Muscle layer of duodenum (tissue), 2 donors: Measurements from ENCODE around the gene PTPRN2.

Experiments used
- H3K27ac ChIP-seq: one replicate; pipeline ENCODE4 v1.7.0; 2013; ENCODE audit warnings: mild to moderate bottlenecking, low read length
- H3K27me3 ChIP-seq: one replicate; pipeline ENCODE4 v1.7.0; 2013; ENCODE audit warnings: low read depth, mild to moderate bottlenecking, control low read depth, low read length
- H3K36me3 ChIP-seq, 2 donors: one replicate each; pipeline ENCODE4 v1.7.0; 2013; ENCODE audit warnings: low read length in 2 of 2, control low read depth in 1 of 2, mild to moderate bottlenecking in 1 of 2; ENCODE audit not compliant: insufficient read depth in 2 of 2, control insufficient read depth in 1 of 2
- H3K4me1 ChIP-seq, 2 donors: one replicate each; pipeline ENCODE4 v1.7.0; 2013; ENCODE audit warnings: low read length in 2 of 2, mild to moderate bottlenecking in 2 of 2, control low read depth in 1 of 2, moderate library complexity in 1 of 2; ENCODE audit not compliant: insufficient read depth in 2 of 2, control insufficient read depth in 1 of 2
- H3K4me3 ChIP-seq, 2 donors: one replicate each; pipeline ENCODE4 v1.7.0; 2013; ENCODE audit warnings: low read length in 2 of 2, low read depth in 1 of 2, mild to moderate bottlenecking in 1 of 2
- H3K9me3 ChIP-seq, 2 donors: one replicate each; pipeline ENCODE4 v1.7.0; 2013; ENCODE audit warnings: low read length in 2 of 2, control low read depth in 1 of 2, mild to moderate bottlenecking in 1 of 2; ENCODE audit not compliant: control insufficient read depth in 1 of 2
- donor health status: healthy.

The PTPRN2 gene

DNA sequence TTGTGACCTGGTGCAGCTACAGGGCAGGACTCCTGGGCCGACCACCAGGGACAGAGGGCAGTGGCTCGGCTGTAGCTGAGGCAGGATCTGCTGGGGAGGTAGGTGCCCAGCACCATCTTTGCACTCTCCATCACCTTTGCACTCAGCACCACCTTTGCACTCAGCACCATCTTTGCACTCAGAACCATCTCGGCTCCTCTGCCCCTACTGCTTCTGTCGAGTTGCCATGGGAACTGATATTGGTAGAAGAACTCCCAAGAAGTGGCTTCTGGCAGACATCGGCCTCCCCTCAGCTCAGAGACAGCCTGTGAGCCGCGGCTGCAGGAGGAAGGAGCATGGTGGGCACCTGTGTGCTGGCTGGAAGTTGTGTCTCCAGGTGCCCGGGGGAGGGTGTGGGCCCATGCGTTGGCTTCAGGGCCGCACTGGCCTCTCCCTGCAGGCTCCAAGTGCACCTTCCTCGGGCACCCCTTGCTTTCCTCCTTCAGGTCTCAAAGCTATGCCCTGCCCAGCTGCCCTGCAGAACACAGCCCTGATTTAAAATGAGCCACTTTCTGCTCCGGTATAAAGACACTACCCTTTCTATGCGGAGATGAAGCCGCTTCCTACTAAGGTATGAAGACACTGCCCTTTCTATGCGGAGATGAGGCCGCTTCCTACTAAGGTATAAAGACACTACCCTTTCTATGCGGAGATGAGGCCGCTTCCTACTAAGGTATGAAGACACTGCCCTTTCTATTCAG, 514.5 kb downstream of the PTPRN2 start:
- Histone ChIP-seq H3K36me3 (no peaks in the 10 kb centered on the region), H3K4me3 (no peak overlapping the region), H3K27ac (no peak overlapping the region), H3K4me1 (no peaks in the 10 kb centered on the region), H3K9me3 (no peaks in the 10 kb centered on the region), H3K27me3 (no peaks in the 10 kb centered on the region)

DNA sequence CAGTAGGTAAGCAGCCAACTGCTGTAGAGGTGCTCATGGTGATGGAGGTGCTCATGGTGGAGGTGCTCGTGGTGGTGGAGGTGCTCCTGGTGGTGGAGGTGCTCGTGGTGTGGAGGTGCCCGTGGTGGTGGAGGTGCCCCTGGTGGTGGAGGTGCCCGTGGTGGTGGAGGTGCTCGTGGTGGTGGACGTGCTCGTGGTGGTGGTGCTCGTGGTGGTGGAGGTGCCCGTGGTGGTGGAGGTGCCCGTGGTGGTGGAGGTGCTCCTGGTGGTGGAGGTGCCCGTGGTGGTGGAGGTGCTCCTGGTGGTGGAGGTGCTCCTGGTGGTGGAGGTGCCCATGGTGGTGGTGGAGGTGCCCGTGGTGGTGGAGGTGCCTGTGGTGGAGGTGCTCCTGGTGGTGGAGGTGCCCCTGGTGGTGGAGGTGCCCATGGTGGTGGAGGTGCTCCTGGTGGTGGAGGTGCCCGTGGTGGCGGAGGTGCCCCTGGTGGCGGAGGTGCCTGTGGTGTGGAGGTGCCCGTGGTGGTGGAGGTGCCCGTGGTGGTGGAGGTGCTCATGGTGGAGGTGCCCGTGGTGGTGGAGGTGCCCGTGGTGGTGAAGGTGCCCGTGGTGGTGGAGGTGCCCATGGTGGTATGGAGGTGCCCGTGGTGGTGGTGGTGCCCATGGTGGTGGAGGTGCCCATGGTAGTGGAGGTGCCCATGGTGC, 517.3 kb downstream of the PTPRN2 start:
- Histone ChIP-seq H3K4me3 (no peak overlapping the region), H3K4me1 (no peaks in the 10 kb centered on the region), H3K27me3 (no peaks in the 10 kb centered on the region), H3K36me3 (no peaks in the 10 kb centered on the region), H3K27ac (no peak overlapping the region), H3K9me3 (no peaks in the 10 kb centered on the region)

DNA sequence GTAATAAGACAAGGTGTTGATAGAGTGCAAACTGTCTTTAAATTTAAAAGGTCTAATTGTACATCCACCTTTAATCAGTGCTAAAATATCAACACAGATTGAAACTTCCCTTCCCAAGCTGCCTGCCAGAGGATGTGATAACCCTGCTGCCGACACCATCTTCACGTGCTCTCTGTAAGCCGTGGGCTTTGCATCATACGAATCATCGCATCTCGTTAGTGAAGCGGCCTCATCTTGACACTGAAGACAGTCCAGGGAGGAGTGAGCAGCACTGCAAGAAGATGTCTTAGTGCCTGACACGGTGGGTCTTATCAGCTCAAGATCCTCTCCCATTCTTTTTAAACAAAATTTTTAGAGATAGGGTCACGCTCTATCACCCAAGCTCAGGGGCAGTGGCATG, 518.8 kb downstream of the PTPRN2 start:
- Histone ChIP-seq H3K27me3 (no peaks in the 10 kb centered on the region), H3K9me3 (no peaks in the 10 kb centered on the region), H3K4me1 (no peaks in the 10 kb centered on the region), H3K4me3 (no peak overlapping the region), H3K27ac (no peak overlapping the region), H3K36me3 (no peaks in the 10 kb centered on the region)

DNA sequence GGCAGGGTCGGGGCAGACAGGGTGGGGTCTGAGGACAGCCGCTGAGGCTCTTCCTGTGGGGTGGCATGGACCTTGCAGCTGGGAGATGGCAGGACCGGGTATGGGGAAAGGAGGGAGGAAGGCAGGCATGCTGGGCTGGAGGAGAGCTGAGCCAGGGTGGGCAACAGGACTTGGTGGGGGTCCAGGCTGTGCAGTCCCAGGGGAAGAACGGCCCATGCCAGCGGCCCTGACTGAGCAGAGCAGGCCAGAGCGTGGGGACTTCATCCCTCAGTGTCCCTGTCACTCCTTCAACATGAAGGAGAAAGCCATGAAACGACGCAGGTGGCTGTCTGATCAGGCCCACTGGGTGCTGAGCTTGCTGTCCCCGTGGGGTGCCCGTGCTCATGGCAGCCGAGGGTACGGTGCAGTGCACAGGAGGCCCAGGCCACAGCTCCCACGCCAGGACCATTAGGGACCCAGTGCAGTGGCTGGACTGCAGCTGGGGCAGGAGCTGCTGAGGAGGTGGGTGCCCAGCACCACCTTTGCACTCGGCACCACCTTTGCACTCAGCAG, 519.6 kb downstream of the PTPRN2 start:
- no peak overlapping the region for H3K27ac ChIP-seq
- H3K4me1 ChIP-seq = no peaks in the 10 kb centered on the region
- H3K4me3 ChIP-seq = no peak overlapping the region
- H3K27me3 ChIP-seq = no peaks in the 10 kb centered on the region
- H3K9me3 ChIP-seq = no peaks in the 10 kb centered on the region
- no peaks in the 10 kb centered on the region for H3K36me3 ChIP-seq

DNA sequence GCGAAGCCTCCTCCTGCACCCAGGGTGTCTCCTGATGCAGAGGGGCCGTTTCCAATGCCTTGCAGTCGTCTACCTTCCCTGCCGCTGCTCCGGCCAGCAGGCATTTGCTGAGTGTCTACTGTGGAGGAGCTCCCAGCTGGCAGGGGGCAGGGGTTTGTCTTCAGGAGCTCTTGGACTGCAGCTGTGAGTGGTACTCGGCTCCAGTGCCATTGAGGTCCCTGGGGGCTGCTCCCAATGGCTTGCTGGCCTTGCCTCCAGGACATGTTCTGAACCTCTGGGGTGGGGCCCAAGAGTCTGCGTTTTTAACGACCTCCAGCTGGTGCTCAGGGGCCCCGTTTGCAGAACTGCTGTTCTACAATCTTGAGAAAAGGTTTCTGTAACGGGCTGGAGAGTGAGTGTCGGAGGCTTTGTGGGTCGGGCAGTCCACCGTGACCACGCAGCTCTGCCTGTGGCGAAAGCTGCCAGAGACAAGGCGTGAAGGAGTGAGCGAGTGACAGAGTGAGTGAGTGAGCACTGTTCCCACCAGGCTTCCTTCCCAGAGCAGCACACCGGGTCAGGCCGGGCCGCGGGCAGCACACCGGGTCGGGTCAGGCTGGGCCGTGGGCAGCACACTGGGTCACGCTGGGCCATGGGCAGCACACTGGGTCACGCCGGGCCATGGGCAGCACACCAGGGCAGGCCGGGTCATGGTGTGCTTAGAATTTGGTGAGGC, 520.2 kb downstream of the PTPRN2 start:
- H3K4me1 ChIP-seq = no peaks in the 10 kb centered on the region
- no peaks in the 10 kb centered on the region for H3K27me3 ChIP-seq
- peaks cover 0 to 2% of the 10 kb centered on the region in 2 donors for H3K9me3 ChIP-seq
- H3K36me3 ChIP-seq = no peaks in the 10 kb centered on the region
- no peak overlapping the region for H3K27ac ChIP-seq
- no peak overlapping the region for H3K4me3 ChIP-seq

DNA sequence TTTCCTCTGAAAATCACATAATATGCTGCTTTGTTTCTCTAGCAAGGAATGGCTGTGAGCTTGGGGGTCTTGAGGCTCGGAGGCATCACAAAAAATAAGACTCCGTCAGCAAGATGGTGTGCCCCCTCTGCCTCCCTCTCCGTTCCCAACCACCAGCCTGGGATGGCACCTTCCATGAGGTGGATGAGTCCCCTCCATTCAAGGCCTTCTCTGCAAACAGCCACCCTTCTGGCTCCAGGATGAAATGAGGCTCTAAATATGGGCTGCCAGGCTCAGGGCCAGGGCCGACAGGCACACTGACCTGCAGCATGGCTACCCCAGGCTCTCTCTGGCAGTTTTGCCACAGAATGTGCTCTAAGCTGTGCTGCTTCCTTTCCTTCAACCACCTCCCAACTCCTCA, 521.5 kb downstream of the PTPRN2 start:
- no peak overlapping the region for H3K27ac ChIP-seq
- H3K27me3 ChIP-seq = no peaks in the 10 kb centered on the region
- peaks cover 0 to 11% of the 10 kb centered on the region in 2 donors for H3K9me3 ChIP-seq
- H3K4me1 ChIP-seq = no peaks in the 10 kb centered on the region
- H3K4me3 ChIP-seq = no peak overlapping the region
- H3K36me3 ChIP-seq = no peaks in the 10 kb centered on the region

DNA sequence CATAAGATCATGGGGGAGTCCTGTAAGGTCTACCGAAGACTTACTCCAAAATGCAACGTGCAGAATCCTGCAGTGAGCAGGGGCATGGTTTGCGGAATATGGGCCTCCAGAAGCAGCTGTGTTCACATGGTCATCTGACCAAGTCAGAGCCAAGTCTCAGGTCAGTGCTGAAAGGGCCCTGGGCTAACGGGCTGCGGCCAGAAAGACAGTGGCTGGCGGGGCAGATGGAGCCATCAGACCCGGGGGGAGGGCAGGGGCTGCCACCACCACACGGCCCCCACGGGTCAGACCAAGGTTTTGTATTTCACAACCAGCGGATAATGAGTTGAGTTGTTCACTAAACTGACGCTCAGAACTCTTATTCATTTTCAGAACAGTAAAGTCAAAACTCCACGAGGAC, 522.3 kb downstream of the PTPRN2 start:
- no peaks in the 10 kb centered on the region for H3K4me1 ChIP-seq
- no peak overlapping the region for H3K4me3 ChIP-seq
- H3K36me3 ChIP-seq = no peaks in the 10 kb centered on the region
- H3K27me3 ChIP-seq = no peaks in the 10 kb centered on the region
- H3K27ac ChIP-seq = no peak overlapping the region
- H3K9me3 ChIP-seq = peaks cover 0 to 11% of the 10 kb centered on the region in 2 donors

DNA sequence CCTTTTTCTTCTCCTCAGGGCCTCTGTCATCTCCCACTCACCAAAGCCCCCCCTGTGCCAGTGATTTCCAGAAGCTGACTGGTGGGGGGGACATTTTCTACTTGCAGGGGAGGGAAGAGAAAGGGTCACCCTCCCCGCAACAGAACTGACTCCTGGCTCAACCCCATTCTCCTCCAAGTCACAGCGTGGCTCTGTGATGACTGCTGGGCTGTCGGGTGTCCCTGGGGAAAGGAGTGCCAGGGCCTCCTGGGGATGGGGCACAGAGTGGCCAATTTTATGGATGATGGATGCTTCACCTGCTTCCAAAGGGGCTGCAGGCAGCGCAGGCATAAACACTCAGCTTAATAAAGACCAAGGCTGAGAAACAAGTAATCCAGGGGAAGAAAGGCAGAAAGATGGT, 523.0 kb downstream of the PTPRN2 start:
- H3K4me1 ChIP-seq = no peaks in the 10 kb centered on the region
- H3K27me3 ChIP-seq = no peaks in the 10 kb centered on the region
- H3K4me3 ChIP-seq = no peak overlapping the region
- no peak overlapping the region for H3K27ac ChIP-seq
- H3K9me3 ChIP-seq = peaks cover 0 to 11% of the 10 kb centered on the region in 2 donors
- no peaks in the 10 kb centered on the region for H3K36me3 ChIP-seq

DNA sequence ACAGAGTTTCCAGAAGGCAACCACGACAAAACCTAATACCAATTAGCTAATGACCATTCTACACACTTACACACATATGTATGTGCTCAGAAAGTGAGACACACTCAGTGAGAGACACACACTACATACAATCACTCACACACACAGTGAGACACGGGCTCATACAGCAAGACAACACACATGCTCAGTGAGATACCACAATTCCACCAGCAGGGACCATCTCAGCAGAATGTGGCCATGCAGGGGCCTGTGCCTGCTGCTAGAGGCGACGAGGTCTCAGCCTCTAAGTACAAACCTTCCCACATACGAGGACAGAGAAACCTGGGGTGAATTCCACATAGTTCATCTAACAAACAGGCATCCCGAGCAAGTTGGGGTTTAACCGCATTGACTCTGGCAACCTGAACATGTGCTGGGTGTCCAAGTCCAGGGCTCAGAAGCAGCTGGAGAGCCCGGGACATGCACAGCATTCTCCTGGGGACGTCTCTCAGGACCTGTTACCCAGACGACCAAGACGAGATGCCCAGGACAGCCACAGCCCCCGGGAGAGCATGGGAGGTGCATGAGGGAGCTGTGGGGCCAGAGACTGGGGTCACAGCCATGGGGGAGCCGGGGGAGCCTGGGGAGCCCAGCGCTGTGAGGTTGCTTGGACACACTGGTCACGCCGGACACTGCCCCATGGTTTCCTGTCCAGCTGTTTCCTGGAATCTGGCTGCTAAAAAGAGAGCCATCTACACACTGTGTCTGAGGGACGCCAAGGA, 523.6 kb downstream of the PTPRN2 start:
- Histone ChIP-seq H3K9me3 (peaks cover 0 to 11% of the 10 kb centered on the region in 2 donors), H3K36me3 (no peaks in the 10 kb centered on the region), H3K4me1 (no peaks in the 10 kb centered on the region), H3K27me3 (no peaks in the 10 kb centered on the region), H3K4me3 (no peak overlapping the region), H3K27ac (no peak overlapping the region)

DNA sequence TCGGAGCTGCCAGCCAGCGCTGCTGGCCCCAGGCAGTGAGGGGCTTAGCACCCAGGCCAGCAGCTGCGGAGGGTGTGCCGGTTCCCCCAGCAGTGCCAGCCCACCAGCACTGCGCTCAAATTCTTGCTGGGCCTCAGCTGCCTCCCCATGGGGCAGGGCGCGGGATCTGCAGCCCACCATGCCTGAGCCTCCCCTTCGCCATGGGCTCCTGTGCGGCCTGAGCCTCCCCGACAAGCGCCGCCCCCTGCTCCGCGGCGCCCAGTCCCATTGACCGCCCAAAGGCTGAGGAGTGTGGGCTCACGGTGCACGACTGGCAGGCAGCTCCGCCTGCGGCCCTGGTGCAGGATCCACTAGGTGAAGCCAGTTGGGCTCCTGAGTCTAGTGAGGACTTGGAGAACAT, 525.0 kb downstream of the PTPRN2 start:
- no peak overlapping the region for H3K27ac ChIP-seq
- no peaks in the 10 kb centered on the region for H3K27me3 ChIP-seq
- H3K4me1 ChIP-seq = no peaks in the 10 kb centered on the region
- H3K4me3 ChIP-seq = no peak overlapping the region
- peaks cover 0 to 11% of the 10 kb centered on the region in 2 donors for H3K9me3 ChIP-seq
- H3K36me3 ChIP-seq = no peaks in the 10 kb centered on the region
